ENCODE data around the gene AGAP1. TPM values are rescaled to one million over a fixed set of nuclear protein-coding genes. Genes with fewer than 3 reads are reported as not detected.

AGAP1 gene
- total and polyA plus RNA-seq, 10 donors, result 1.1 to 26.6 (median 11.3) TPM

GRCh38 chr2:235723371-235723770 lies 229.5 kb downstream of the AGAP1 start:
- WGBS, 5 donors, result 84 to 99% (median 90%) methylated on average over 4 to 6 of the region's 6 CpGs
- peak; percentile 22 for DNase-seq
- intact Hi-C loops (cut with DNase I; ENCODE audit: low total_unique reads), result no loop called here
- Histone ChIP-seq H3K27me3 (replicated peaks in 1 of 7) (no peaks in the 10 kb centered on the region), H3K27ac (no peak overlapping the region), H3K36me3 (no peaks in the 10 kb centered on the region), H3K4me1 (no peaks in the 10 kb centered on the region), H3K4me3 (no peak overlapping the region), H3K9me3 (no peaks in the 10 kb centered on the region)
- TF ChIP-seq CTCF (IDR thresholded peaks at IDR 0.05 in 8 of 11, conservative IDR thresholded peaks at IDR 0.05 in 3 of 11) (no peak), POLR2A (IDR thresholded peaks at IDR 0.05) (no peak), POLR2AphosphoS5 (IDR thresholded peaks at IDR 0.05) (no peak)

- no peaks in the 10 kb centered on the region for H3K27me3 ChIP-seq (replicated peaks in 1 of 7)
- TF ChIP-seq POLR2A (IDR thresholded peaks at IDR 0.05) (no peak), POLR2AphosphoS5 (IDR thresholded peaks at IDR 0.05) (no peak), CTCF (IDR thresholded peaks at IDR 0.05 in 8 of 11, conservative IDR thresholded peaks at IDR 0.05 in 3 of 11) (no peak)
- WGBS, 5 donors, result 86 to 95% (median 89%) methylated on average over 14 to 16 of the region's 16 CpGs
- no peaks in the 10 kb centered on the region for H3K36me3 ChIP-seq
- H3K4me1 ChIP-seq, result no peaks in the 10 kb centered on the region
- DNase-seq, result peak; percentile 68
- intact Hi-C loops (cut with DNase I; ENCODE audit: low total_unique reads), result no loop called here
- no peak overlapping the region for H3K27ac ChIP-seq
- H3K4me3 ChIP-seq, result no peak overlapping the region
- H3K9me3 ChIP-seq, result no peaks in the 10 kb centered on the region
These were observed 230.1 kb downstream of the AGAP1 start for GRCh38 chr2:235723811-235724465.

- Histone ChIP-seq H3K27me3 (replicated peaks in 1 of 7) (no peaks in the 10 kb centered on the region), H3K4me1 (no peaks in the 10 kb centered on the region), H3K4me3 (no peak overlapping the region), H3K27ac (no peak overlapping the region), H3K9me3 (no peaks in the 10 kb centered on the region), H3K36me3 (no peaks in the 10 kb centered on the region)
- TF ChIP-seq POLR2A (IDR thresholded peaks at IDR 0.05) (no peak), CTCF (IDR thresholded peaks at IDR 0.05 in 8 of 11, conservative IDR thresholded peaks at IDR 0.05 in 3 of 11) (no peak), POLR2AphosphoS5 (IDR thresholded peaks at IDR 0.05) (no peak)
- WGBS, 5 donors, result 76 to 82% (median 79%) methylated on average over 8 of the region's 8 CpGs
- intact Hi-C loops (cut with DNase I; ENCODE audit: low total_unique reads), result no loop called here
- peak; percentile 36 for DNase-seq
These were observed 231.2 kb downstream of the AGAP1 start for GRCh38 chr2:235725016-235725489.

DNA sequence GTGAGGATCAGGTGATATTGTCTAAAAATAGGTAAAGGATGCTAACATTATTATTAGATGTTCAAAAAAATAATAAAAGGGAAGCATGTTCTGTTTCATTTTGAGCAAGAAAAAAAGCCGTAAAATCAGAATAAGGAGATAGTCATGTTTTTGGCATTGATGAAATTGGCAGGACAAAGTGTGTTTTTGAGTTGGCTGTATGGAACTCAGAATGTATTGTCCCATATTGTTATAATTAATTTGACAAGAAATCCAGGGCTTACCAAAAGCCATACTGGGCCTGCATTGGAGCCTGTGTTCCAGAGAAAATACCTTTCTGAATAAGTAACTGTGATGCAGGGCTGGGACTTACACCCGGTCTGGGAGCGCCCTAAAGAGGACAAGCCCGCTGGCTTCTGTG lies 232.0 kb downstream of the AGAP1 start:
- Histone ChIP-seq H3K27ac (no peak overlapping the region), H3K36me3 (no peaks in the 10 kb centered on the region), H3K4me1 (no peaks in the 10 kb centered on the region), H3K4me3 (no peak overlapping the region), H3K27me3 (replicated peaks in 1 of 7) (no peaks in the 10 kb centered on the region), H3K9me3 (no peaks in the 10 kb centered on the region)
- 79 to 96% (median 93%) methylated on average over 4 of the region's 4 CpGs for WGBS, 5 donors
- intact Hi-C loops (cut with DNase I; ENCODE audit: low total_unique reads), result no loop called here
- TF ChIP-seq CTCF (IDR thresholded peaks at IDR 0.05 in 8 of 11, conservative IDR thresholded peaks at IDR 0.05 in 3 of 11), result no peak
- no peak for TF ChIP-seq POLR2AphosphoS5 (IDR thresholded peaks at IDR 0.05)
- no peak for TF ChIP-seq POLR2A (IDR thresholded peaks at IDR 0.05)
- DNase-seq, result peak; percentile 31

Data from spleen (tissue), 11 donors.